GM18520 (cell line): ENCODE measurements around the gene SLC25A38.
"Not testable (repeated sequence)": the region's sequence is repeated elsewhere in the genome, so short reads cannot be mapped to it uniquely, and the experiment has no call there.

Source experiments
- ATAC-seq: cut with Tn5 transposase; IDR thresholded peaks from one replicate; pipeline ENCODE4 v1.9.1; 2021; ENCODE audit not compliant: unreplicated experiment

The SLC25A38 gene

DNA sequence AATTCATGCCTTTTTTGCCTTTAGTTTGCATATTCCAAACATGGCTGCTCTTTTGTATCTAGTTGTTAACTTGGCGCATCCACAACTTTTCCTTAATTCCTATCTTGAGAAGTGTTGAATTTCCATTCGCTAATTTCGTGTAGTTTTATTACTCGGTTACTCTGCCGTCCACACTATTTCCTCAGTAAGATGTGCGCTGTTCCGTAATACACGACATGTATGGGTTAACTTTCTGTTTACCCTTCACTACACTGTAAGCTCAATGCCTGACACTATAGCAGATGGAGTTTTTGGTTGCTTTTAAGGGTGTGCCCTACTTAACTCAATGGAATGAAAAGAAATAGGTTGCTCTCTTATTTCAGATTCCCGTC is 24.1 kb downstream of the SLC25A38 start:
- no peak for ATAC-seq

DNA sequence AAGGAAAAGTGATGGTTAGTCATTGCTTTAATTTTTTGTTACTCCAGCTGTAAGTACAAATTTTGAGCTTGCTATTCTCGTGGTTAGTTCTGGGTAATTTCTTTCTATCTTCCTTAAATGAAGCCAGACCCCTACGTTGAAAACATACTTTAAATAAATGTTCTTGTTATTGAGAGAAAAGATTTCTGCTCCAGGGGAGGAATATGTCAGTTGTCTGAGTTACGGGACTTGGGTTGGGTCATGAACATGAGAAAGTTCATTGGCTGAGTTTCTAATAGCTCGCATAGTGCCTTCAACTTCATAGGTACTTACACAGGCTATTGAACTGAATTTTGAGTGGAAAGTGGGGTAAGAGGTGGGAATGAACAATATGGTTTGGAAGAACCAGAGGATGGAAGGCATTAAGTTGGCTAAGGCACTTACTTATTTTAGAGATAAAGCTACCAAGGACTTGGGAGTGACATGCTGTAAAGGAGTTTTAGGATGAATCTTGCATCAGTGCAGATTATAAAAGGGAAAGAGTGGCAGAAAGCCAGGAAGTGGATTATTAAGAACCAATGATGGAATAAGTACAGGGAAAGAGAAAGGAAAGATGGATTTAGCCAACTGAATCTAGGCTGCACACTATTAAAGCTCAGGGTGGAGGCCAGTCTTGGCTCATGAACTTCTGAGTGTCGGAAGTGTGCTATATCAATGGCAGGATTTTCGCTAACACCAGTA is 24.8 kb downstream of the SLC25A38 start:
- ATAC-seq = no peak

DNA sequence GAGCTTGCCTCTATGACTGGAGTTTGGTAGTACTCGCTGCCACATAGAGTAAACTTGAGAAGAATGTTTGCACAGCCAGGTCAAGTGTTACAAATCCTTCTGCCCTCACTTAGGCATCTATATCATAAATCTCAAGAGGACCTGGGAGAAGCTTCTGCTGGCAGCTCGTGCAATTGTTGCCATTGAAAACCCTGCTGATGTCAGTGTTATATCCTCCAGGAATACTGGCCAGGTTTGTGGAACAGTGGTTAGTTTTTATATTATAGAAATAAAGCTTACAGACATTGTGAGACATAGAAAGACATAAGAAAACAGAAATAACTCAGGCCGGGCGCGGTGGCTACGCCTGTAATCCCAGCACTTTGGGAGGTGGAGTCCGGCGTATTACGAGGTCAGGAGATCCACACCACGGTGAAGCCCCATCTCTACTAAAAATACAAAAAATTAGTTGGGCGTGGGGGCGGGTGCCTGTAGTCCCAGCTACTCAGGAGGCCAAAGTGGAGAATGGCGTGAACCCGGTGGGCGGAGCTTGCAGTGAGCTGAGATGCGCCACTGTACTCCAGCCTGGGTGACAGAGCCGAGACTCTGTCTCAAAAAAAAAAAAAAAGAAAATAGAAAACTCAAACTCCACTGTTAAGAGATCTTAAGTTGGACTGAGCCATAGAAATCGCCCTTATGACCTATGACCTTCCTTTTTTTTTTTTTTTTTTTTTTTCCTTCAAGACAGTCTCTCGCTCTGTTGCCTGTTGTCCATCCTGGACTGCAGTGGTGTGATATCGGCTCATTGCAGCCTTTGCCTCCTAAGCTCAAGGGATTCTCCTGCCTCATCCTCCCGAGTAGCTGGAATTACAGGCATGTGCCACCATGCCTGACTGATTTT is 25.6 kb downstream of the SLC25A38 start:
- ATAC-seq = no peak

DNA sequence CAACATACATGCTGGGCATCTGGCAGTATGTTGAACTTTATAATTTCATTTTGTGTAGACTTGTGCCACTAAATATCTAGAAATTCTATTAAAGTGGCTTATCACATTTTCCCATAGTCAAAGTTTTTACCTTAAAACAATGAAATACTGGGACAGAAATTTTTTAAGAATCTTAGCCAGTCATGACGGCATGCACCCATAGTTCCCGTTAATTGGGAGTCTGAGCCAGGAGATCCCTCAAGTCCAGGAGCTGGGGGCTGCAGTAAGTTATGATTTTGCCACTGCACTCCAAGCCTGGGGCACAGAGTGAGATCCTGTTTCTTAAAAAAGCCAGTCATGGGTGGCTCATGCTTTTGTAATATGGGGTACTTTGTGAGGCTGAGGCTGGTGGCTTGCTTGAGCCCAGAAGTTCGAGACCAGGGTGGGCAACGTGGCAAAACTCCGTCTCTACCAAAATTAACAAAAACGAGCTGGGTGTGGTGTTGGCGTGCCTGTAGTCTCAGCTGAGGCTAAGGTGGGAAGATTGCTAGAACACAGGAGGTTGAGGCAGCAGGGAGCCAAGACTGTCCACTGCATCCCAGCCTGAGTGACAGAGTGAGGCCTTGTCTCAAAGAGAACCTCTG is 26.5 kb downstream of the SLC25A38 start:
- no peak for ATAC-seq

DNA sequence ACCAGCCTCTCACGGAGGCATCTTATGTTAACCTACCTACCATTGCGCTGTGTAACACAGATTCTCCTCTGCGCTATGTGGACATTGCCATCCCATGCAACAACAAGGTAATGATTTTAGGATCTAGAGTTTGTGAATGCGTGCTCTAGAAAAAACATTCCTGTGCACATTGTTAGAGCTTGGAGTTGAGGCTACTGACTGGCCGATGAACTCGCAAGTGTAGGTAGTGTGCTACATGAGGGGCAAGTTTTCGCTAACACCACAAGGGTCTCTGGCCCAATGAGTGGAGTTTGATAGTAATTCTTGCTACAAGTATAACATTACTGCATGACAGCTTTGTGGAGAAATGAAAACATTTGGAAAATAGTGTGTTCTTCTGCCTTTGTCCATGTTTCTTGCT is 27.7 kb downstream of the SLC25A38 start:
- ATAC-seq = no peak

DNA sequence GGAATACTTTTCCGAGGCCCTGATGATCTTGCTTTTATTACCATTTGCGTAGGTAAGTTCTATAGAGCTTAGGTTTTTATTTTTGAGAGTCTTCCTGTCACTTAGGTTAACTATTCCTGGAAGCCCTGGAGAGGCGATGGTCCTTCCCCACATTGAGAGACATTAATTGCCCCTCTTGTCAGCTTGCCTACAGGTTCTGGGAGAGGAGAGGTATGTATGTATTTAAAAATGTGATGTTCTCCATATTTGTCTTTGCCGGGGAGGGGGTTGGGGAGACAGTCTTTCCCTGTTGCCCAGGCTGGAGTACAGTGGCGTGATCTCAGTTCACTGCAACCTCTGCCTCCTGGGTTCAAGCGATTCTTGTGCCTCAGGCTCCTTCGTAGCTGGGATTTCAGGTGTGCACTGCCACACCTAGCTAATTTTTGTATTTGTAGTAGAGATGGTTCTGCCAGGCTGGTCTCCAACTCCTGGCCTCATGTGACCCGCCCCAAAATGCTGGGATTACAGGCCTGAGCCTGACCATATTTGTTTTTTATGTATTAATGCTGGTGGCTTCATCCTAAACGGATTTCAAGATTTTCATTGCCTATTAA is 29.6 kb downstream of the SLC25A38 start:
- no peak for ATAC-seq

DNA sequence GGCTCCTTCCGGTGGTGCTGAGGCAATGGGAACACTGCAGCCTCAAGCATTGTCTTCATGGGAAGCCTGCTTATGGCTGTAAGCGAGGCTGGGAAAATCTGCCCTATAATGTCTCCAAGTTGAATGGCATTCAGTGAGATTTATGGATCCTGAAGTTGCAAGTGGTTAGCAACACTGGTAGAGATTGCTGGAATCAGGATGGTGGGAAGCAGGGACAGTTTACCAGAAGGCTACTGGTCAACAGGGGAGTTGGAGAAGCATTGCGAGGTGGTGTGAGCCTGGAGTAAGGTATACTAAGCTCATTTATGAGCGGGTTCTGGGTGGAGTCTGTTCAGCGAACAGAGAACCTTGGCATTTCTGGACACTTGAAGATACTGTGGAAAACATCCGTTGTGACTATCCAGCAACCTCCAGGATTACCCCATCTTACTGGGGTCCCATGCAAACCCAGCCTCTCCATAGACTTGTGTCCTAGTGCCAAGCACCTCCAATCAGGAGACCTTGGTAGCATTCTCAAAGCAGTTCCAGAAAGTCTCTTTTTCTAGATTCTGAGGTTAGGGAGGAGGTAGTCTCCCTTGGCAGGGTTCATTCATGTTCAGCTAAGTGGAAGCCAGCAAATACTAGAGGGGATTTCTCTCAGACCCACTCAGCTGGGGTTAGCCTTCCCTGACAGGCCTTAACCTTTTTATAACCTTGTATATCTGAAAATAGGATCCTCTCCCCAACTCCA is 30.7 kb downstream of the SLC25A38 start:
- no peak for ATAC-seq

DNA sequence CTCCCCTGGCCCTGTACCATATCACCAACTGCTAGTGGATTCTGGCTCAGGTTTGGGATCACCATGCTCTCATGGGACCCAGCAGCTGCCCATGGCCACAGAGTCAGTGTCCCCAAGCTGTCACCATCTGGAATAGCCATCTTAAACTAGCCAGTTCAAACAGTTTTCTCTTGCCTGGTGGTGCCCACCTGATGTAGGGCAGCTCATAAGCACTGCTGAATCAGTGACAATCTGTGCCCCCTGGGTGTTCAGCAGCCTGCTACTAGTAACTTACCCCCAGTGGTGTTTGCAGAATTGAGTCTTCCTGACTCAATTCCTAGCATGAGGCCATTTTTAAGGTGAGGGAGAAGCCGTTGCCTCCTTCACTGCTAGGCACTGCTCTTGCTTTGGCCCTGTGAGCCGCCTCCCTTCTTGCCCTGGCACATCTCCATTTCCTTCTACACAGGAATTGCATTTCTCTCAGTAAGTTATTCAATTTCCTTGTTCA is 31.3 kb downstream of the SLC25A38 start:
- ATAC-seq = no peak

DNA sequence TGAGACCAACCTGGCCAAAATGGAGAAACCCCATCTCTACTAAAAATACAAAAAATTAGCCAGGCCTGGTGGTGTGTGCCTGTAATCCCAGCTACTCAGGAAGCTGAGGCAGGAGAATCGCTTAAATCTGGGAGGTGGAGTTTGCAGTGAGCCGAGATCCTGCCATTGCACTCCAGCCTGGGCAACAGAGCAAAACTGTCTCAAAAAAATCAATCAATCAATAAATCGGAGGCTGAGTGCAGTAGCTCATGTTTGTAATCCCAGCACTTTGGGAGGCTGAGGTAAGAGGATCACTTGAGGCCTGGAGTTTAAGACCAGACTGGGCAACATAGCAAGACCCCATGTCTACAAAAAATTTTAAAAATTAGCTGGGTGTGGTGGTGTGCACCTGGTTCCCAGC is 32.1 kb downstream of the SLC25A38 start:
- not testable (repeated sequence) for ATAC-seq

DNA sequence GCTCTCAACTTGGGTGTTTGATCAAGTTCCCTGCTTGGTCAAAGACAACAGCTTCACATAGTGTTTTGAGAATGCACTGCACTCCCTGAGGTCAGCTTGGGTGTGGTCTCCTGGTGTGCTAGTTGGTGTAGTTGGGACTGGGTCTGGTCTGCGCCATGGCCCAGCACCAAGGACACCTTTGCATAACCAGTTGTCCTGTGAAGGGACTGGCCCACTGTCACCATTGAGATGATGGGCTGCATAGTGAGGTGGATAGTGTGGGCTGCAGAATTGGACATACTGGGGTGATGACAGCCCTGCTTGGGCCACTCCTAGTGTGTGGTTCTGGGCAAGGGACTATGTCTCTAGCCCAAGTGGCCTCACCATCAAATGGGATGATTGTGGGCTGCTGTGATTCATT is 32.8 kb downstream of the SLC25A38 start:
- no peak for ATAC-seq

DNA sequence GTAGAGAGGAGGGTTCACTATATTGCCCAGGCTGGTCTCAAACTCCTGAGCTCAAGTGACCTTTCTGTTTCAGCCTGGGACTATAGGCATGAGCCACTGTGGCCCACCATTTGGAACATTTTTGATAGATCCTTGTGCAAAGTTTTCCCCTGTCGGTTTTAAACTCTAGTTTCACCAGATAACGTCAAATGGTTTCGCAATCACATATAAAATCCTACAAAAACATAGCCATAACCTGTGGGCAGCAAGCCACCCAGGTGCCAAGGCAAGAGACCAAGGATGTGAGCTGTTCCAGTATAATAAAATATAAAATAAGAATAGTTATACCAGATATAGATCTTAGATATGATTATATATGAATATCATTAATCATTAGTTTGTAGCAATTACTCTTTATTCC is 33.8 kb downstream of the SLC25A38 start:
- not testable (repeated sequence) for ATAC-seq

DNA sequence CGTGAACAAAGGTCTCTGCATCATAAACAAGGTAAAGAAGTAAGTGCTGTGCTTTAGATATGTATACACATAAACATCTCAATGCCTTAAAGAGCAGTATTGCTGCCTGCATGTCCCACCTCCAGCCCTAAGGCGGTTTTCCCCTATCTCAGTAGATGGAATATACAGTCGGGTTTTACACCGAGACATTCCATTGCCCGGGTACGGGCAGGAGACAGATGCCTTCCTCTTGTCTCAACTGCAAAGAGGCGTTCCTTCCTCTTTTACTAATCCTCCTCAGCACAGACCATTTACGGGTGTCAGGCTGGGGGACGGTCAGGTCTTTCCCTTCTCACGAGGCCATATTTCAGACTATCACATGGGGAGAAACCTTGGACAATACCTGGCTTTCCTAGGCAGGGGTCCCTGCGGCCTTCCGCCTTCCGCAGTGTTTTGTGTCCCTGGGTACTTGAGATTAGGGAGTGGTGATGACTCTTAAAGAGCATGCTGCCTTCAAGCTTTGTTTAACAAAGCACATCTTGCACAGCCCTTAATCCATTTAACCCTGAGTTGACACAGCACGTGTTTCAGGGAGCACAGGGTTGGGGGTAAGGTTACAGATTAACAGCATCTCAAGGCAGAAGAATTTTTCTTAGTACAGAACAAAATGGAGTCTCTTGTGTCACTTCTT is 35.5 kb downstream of the SLC25A38 start:
- not testable (repeated sequence) for ATAC-seq

DNA sequence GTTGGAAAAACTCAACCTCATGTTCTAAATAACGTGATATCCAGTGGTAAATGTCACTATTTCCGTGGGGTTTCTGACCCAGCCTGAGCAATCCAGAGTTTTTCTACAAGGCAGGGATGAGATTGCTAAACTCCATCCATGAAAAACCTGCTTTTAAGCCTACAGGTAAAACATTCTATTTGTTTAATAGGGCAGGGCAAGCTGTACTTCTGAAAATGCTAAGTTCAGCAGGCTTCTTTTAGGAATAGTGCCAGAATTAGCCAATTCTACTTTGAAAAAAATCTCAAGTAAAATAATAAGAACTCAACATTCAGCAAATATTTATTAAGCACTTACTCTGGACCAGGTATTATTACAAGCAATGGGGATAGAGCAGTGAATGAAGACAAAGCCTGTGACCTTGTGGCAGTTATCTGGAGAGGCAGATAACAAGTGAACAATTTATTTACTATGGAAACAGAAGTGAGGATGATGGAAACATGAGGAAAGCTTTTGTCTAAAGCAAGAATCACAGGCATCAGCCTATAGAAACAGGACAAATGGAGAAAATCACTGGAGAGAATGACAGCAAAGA is 36.7 kb downstream of the SLC25A38 start:
- no peak for ATAC-seq

DNA sequence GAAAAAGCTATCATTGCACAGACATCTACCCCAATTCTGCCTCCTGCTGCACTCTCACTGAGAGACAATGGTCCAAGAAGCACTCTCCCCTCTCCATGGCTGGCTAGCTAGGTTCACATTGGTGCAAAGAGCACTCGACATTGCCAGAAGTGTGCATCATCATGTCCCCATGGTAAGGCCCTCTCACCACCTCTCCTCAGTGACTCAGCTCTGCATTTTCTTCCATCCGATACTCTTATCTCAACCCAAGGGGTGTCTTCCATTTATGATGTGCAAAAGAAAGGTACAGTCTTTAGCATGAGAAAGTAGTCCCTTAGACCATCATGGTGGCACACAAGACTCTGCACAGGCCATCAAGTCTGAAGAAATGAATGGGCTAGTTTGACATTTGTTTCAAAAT is 37.4 kb downstream of the SLC25A38 start:
- no peak for ATAC-seq

DNA sequence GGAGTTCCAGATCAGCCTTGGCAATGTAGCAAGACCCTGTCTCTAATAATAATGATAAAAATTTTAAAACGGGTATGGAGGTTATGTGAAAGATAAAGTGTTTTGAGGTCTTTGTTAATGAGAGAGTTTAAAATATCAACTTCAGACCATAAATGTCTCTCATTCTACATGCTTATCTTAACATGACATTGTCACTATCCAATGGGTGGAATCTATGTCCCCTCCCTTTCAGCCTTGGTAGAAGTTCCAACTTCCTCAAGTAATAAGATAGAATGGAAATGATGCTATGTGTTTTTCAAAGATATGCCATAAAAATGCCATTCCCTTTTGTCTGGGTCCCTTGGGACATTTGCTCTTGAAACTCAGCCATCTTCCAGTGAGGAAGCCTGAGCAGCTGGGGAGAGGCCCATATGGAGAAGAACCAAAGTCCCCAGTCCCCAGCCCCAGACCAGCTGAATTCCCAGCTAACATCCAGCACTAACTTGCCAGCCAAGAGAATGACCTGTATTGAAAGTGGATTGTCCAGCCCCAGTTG is 40.3 kb downstream of the SLC25A38 start:
- no peak for ATAC-seq

DNA sequence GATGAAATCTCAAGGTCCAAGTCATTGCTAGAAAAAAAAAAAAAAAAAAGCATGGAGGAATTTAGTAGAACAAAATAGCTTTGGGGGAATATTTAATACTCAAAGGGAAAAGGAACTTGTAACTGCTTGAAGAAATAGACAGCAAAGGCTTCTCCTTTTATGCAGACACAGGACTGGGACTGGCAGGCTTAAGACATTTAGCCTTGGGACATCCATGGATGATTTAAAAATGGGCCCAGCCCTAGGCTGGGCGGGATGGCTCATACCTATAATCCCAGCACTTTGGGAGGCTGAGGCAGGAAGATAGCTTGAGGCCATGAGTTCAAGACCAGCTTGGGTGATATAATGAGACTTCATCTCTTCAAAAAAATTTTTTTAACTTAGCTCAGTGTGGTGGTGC is 43.1 kb downstream of the SLC25A38 start:
- no peak for ATAC-seq

DNA sequence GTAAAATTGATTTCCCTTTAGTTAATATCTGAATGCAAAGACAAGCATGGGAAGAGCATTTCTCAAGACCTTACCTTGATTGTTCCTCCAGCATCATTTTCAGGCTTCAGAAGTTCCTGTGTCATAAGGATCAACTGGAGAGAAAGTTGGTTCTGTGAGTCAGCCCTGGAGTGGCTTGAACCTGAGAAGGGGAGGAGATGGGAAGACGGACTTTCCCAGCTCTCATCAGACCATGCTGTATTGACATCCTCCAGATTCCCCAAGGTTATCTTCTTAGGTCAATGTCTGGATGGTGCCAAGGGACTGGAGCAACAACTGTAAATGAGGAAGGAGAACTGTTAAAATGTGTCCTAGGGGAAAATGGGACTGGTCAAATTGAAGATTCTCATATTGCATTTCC is 44.3 kb downstream of the SLC25A38 start:
- ATAC-seq = no peak

DNA sequence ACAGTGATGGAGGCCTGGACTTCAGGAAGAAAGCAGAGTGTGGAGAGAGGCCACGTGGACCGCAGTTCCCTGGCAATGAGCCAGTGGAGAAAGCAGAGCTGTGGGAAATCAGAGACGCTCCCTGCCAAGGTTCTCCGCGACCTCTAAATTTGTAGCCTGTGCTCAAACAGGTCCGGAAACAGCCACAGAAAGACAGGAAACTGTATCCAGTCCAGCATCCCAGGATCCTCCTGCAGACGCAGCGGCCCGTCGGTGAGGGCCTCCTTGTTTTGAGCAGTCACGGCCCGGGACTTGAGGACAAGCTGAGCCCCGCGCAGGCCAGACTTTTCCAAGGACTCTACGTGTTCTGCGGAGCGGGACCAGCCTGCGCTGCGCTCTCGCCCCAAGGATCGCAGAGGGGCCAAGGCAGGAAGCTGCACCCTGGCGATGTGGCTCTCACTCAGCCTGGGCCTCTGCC is 45.6 kb downstream of the SLC25A38 start:
- ATAC-seq = no peak

DNA sequence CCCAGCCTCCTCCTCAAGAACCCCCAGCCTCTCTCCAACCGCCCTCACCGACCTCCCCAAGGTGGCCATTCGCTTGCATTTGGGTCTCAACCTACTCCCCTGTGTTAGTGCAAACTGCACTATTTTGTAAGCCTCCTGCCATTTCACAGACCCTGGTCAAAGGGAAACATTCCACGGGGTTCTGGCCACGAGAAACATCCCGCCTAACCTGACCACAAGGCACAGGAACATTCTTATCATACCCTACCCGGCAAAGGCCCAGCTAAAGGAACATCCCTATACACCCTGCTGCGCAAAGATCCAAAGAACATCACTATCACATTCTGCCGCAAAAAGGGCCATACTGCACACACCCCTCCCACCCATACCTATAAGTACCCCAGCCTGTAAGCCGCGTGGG is 46.3 kb downstream of the SLC25A38 start:
- ATAC-seq = no peak

DNA sequence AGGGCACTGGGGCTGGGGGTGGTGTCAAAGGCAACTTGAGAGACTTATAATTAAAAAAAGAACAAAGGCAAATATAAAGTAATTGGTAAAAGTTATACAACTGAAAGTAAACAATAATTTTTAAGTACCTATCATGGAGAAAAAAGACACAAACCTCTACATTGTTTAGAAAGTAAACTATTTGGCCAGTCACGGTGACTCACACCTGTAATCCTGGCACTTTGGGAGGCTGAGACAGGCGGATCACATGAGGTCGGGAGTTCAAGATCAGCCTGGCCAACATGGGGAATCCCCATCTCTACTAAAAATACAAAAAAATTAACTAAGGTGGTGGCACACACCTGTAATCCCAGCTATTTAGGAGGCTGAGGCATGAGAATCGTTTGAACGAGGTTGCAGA is 49.2 kb downstream of the SLC25A38 start:
- no peak for ATAC-seq
